Measurements from ENCODE around the gene SLC25A41.

SLC25A41 gene

GRCh38 chr19:6455924-6456323 lies 22.4 kb upstream of the SLC25A41 start:
- ChIA-PET CTCF (no interaction called here), POLR2A (no interaction called here)
- DNase-seq (ENCODE audit: extremely low spot score), result no peak
- TF ChIP-seq, protein P1, sequence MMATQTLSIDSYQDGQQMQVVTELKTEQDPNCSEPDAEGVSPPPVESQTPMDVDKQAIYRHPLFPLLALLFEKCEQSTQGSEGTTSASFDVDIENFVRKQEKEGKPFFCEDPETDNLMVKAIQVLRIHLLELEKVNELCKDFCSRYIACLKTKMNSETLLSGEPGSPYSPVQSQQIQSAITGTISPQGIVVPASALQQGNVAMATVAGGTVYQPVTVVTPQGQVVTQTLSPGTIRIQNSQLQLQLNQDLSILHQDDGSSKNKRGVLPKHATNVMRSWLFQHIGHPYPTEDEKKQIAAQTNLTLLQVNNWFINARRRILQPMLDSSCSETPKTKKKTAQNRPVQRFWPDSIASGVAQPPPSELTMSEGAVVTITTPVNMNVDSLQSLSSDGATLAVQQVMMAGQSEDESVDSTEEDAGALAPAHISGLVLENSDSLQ (IDR thresholded peaks at IDR 0.05), result no peak
- TF ChIP-seq LEF1 (IDR thresholded peaks at IDR 0.05; ENCODE audit: borderline replicate concordance) (no peak), FOXK2 (IDR thresholded peaks at IDR 0.05) (no peak), TARDBP (IDR thresholded peaks at IDR 0.05) (no peak), SUZ12 (IDR thresholded peaks at IDR 0.05) (no peak), FOXA1 (IDR thresholded peaks at IDR 0.05) (no peak), SP1 (IDR thresholded peaks at IDR 0.05) (no peak), CTBP1 (IDR thresholded peaks at IDR 0.05; ENCODE audit: borderline replicate concordance) (no peak), FOXM1 (IDR thresholded peaks at IDR 0.05; ENCODE audit: borderline replicate concordance) (no peak), HDGF (IDR thresholded peaks at IDR 0.05; ENCODE audit: borderline replicate concordance) (no peak), ARNT (IDR thresholded peaks at IDR 0.05) (no peak), L3MBTL2 (conservative IDR thresholded peaks at IDR 0.05) (no peak), ELF4 (IDR thresholded peaks at IDR 0.05) (no peak), BHLHE40 (IDR thresholded peaks at IDR 0.05; ENCODE audit: borderline replicate concordance) (no peak), NFRKB (IDR thresholded peaks at IDR 0.05) (no peak), ZNF384 (IDR thresholded peaks at IDR 0.05) (no peak)

GRCh38 chr19:6453951-6454565 lies 20.5 kb upstream of the SLC25A41 start:
- POLR2A ChIA-PET, result no interaction called here
- TF ChIP-seq BHLHE40 (IDR thresholded peaks at IDR 0.05; ENCODE audit: borderline replicate concordance) (no peak), LEF1 (IDR thresholded peaks at IDR 0.05; ENCODE audit: borderline replicate concordance) (no peak), FOXM1 (IDR thresholded peaks at IDR 0.05; ENCODE audit: borderline replicate concordance) (no peak), CTBP1 (IDR thresholded peaks at IDR 0.05; ENCODE audit: borderline replicate concordance) (no peak)
- DNase-seq (ENCODE audit: extremely low spot score), result no peak
- CTCF ChIA-PET, result no interaction called here

DNA sequence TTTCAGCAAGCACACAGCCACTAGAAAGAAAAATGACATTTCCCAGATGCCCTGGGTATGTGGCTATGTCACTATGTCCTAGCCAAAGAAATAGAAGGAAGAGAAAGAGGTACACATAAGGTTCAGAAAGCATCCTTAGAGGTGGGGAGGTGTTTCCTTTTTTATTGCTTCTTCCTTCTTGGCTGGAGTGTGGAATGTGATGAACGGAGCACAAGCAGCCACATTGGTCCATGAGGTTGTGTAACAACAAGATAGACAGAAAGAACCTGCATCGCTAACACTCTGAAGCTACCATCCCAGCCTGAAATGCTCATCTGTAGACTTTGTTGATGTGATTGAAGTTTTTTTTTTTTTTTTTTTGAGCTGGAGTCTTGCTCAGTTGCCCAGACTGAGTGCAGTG lies 19.3 kb upstream of the SLC25A41 start:
- TF ChIP-seq TARDBP (IDR thresholded peaks at IDR 0.05) (no peak), SUZ12 (IDR thresholded peaks at IDR 0.05) (no peak), ZNF384 (IDR thresholded peaks at IDR 0.05) (no peak), HDGF (IDR thresholded peaks at IDR 0.05; ENCODE audit: borderline replicate concordance) (no peak), ELF4 (IDR thresholded peaks at IDR 0.05) (no peak), ARNT (IDR thresholded peaks at IDR 0.05) (no peak), LEF1 (IDR thresholded peaks at IDR 0.05; ENCODE audit: borderline replicate concordance) (no peak), L3MBTL2 (conservative IDR thresholded peaks at IDR 0.05) (no peak), FOXM1 (IDR thresholded peaks at IDR 0.05; ENCODE audit: borderline replicate concordance) (no peak), FOXK2 (IDR thresholded peaks at IDR 0.05) (no peak), SP1 (IDR thresholded peaks at IDR 0.05) (no peak), BHLHE40 (IDR thresholded peaks at IDR 0.05; ENCODE audit: borderline replicate concordance) (no peak), NFRKB (IDR thresholded peaks at IDR 0.05) (no peak), FOXA1 (IDR thresholded peaks at IDR 0.05) (no peak), CTBP1 (IDR thresholded peaks at IDR 0.05; ENCODE audit: borderline replicate concordance) (no peak)
- TF ChIP-seq, protein P1 (IDR thresholded peaks at IDR 0.05), result no peak
- no peak for DNase-seq (ENCODE audit: extremely low spot score)
- POLR2A ChIA-PET, result no interaction called here
- CTCF ChIA-PET, result interaction anchor here (0.6 kb wide), 1 partner anchor 29 kb away, joined by 3 read pairs; the partner anchor contains the start of gene DENND1C

DNA sequence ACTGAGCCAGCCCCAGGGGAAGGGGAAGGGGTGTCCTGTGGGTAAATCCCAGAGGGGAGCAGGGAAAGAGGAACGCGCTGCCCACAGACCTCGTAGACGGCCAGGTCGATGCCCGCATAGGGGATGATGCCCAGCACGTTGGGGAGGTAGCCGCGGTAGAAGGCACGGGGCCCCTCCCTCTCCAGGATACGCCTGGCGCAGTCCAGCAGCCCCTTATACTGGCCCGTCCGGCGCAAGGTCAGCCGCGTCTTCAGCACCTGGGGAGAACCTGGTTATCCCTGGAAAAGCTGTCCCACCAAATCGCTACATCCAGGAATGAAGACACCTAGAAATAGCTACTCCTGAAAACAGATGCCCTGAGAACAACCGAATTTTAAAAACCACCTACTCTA lies 18.7 kb upstream of the SLC25A41 start:
- TF ChIP-seq SUZ12 (IDR thresholded peaks at IDR 0.05), result no peak
- no peak for TF ChIP-seq FOXK2 (IDR thresholded peaks at IDR 0.05)
- TF ChIP-seq FOXM1 (IDR thresholded peaks at IDR 0.05; ENCODE audit: borderline replicate concordance), result no peak
- TF ChIP-seq ARNT (IDR thresholded peaks at IDR 0.05), result no peak
- no peak for TF ChIP-seq LEF1 (IDR thresholded peaks at IDR 0.05; ENCODE audit: borderline replicate concordance)
- TF ChIP-seq, protein P1 (IDR thresholded peaks at IDR 0.05), result no peak
- no peak for TF ChIP-seq FOXA1 (IDR thresholded peaks at IDR 0.05)
- no peak for TF ChIP-seq SP1 (IDR thresholded peaks at IDR 0.05)
- TF ChIP-seq NFRKB (IDR thresholded peaks at IDR 0.05), result no peak
- ChIA-PET POLR2A (no interaction called here), CTCF (no interaction called here)
- DNase-seq (ENCODE audit: extremely low spot score), result no peak

GRCh38 chr19:6451583-6452222 lies 18.1 kb upstream of the SLC25A41 start:
- DNase-seq (ENCODE audit: extremely low spot score), result no peak
- POLR2A ChIA-PET, result no interaction called here
- CTCF ChIA-PET, result no interaction called here
- TF ChIP-seq NFRKB (IDR thresholded peaks at IDR 0.05) (no peak), FOXK2 (IDR thresholded peaks at IDR 0.05) (no peak), FOXA1 (IDR thresholded peaks at IDR 0.05) (no peak), SP1 (IDR thresholded peaks at IDR 0.05) (no peak), SUZ12 (IDR thresholded peaks at IDR 0.05) (no peak), ELF4 (IDR thresholded peaks at IDR 0.05) (no peak), ZNF384 (IDR thresholded peaks at IDR 0.05) (no peak), L3MBTL2 (conservative IDR thresholded peaks at IDR 0.05) (no peak), ARNT (IDR thresholded peaks at IDR 0.05) (no peak), HDGF (IDR thresholded peaks at IDR 0.05; ENCODE audit: borderline replicate concordance) (no peak)

DNA sequence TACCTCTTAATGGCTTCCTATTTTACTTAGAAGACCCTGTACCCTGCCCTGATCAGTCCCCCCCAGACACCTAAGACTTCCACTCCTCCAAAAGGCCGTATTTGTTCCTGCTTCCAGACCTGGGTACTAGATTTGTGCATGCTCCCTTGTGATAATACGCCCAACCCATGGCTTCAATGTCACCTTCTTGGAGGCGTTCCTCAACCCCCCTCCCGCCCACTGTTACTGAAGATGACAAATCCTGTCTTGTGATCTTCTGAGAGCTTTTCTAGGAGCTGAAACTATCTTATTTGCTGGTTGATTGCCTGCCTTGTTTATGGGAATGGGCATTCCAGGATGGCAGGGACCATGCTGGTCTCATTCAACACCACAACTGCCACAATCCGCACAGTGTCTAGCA lies 16.6 kb upstream of the SLC25A41 start:
- no peak for DNase-seq (ENCODE audit: extremely low spot score)
- POLR2A ChIA-PET, result no interaction called here
- CTCF ChIA-PET, result no interaction called here
- TF ChIP-seq TARDBP (IDR thresholded peaks at IDR 0.05) (no peak), ARNT (IDR thresholded peaks at IDR 0.05) (no peak)
